ENCODE results near the gene VAT1.

- TF ChIP-seq EZH2phosphoT487 (IDR thresholded peaks at IDR 0.05; ENCODE audit: insufficient read depth, low read depth), result no peak
- TF ChIP-seq EZH2 (IDR thresholded peaks at IDR 0.05; ENCODE audit: insufficient read depth, poor library complexity, severe bottlenecking), result no peak
Observed at GRCh38 chr17:43010667-43011308, 11.4 kb downstream of the VAT1 start.
